Progenitor cell of endocrine pancreas (in vitro differentiated cells): ENCODE results near the gene SNAPIN. TPM values are rescaled to one million over a fixed set of nuclear protein-coding genes. Genes with fewer than 3 reads are reported as not detected.

Experiments used
- DNase-seq: peaks from one replicate; pipeline ENCODE4 v3.0.0; 2021; ENCODE audit warnings: low spot score; ENCODE audit not compliant: unreplicated experiment
- H3K27ac Mint-ChIP-seq: 2 replicates; pipeline ENCODE4 v1.8.0; 2021; ENCODE audit warnings: mild to moderate bottlenecking, moderate library complexity, mixed read lengths
- H3K27me3 Mint-ChIP-seq: 2 replicates; pipeline ENCODE4 v1.8.0; 2021; ENCODE audit warnings: mixed read lengths
- H3K36me3 Mint-ChIP-seq: 2 replicates; pipeline ENCODE4 v1.8.0; 2022; ENCODE audit warnings: mixed read lengths; ENCODE audit not compliant: insufficient read depth
- H3K4me1 Mint-ChIP-seq: 2 replicates; pipeline ENCODE4 v1.8.0; 2021; ENCODE audit warnings: low read depth, mixed read lengths
- H3K4me3 Mint-ChIP-seq: 2 replicates; pipeline ENCODE4 v1.8.0; 2021; ENCODE audit warnings: low read depth, mild to moderate bottlenecking, moderate library complexity, mixed read lengths
- H3K9me3 Mint-ChIP-seq: 2 replicates; pipeline ENCODE4 v1.8.0; 2021; ENCODE audit warnings: low read depth, mixed read lengths
- CTCF ChIP-seq: fragments of 200-600 bp; sonication (generic); IDR thresholded peaks from one replicate; pipeline ENCODE4 v1.5.0; 2021; ENCODE audit warnings: antibody characterized with exemption, mild to moderate bottlenecking; ENCODE audit not compliant: unreplicated experiment
- total RNA-seq: library from RNA; stranded (reverse); gene quantifications from 2 replicates; pipeline ENCODE4 v1.2.1, GENCODE V29; 2021

Gene SNAPIN
- total RNA-seq, 1 donor from 2014 or later, result 38.0 TPM

DNA sequence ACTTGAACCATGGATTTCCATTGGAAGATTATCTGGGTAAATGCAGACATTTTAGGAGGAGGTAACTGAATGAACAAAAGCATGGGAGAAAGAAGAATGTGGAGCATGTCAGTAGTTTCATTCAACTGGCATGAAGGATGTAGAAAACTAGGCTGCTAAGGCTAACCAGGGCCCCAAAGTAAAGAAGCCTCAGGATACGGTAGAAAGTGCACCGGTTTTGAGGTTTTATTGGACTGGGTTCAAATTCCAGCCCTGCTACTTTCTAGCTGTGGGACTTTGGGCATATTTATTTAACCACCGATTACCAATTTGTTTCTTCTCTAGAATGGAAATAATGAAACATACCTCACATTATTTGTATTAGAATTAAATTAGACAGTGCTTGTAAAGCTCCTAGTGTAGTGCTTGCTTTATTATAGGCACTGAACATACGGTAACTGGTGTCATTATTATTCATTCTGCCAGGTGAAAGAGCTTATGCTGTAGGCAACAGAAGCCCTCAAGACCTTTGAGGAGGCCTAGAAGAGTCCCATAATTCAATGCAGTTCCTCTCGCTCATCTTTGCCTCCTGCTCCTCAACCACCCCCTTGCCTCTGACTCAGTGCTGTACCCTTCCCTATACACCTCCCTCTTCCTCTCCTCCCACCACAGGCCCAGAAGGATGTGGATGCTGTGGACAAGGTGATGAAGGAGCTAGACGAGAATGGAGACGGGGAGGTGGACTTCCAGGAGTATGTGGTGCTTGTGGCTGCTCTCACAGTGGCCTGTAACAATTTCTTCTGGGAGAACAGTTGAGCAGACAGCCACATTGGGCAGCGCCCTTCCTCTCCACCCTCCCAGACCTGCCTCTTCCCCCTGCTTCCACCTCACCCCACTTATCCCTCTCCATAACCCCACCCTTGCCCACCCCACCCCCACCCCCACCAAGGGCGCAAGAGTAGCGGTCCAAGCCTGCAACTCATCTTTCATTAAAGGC is 27.2 kb upstream of the SNAPIN start:
- DNase-seq, result no peak
- TF ChIP-seq CTCF, result no peak
- H3K27me3 Mint-ChIP-seq, result no peaks in the 10 kb centered on the region
- peak overlapping the region; percentile 80 for H3K27ac Mint-ChIP-seq
- peaks cover 4% of the 10 kb centered on the region for H3K9me3 Mint-ChIP-seq
- H3K4me1 Mint-ChIP-seq, result peaks cover 35% of the 10 kb centered on the region
- H3K36me3 Mint-ChIP-seq, result peaks cover 4% of the 10 kb centered on the region
- no peak overlapping the region for H3K4me3 Mint-ChIP-seq

DNA sequence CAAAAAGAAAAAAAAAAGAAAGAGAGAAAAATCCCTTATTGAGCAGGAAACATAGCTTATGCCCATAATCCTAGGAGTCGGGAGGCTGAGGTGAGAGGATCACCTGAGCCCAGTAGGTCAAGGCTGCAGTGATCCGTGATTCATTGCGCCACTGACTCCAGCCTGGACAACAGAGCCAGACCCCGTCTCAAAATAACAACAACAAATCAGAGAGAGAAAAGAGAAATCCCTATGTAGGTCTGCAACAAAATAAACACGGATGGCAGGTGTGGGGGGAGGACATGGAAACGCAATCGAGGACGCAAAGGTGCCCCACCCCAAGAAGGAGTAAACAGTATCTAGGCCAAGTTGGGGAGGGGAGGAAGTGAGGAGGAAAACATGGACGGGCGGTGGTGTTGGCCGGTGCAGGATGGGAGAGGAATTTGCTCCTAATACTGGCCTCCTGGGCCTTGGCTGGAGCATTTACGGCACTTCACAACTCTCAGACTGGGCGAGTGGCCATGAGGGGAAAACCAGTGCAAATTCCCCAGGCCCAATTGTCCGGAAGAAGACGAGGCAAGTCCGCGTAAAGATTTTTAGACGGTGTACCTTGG is 25.2 kb upstream of the SNAPIN start:
- no peak for DNase-seq
- Mint-ChIP-seq H3K27ac (peak overlapping the region; percentile 100), H3K4me3 (peak overlapping the region; percentile 99), H3K36me3 (peaks cover 14% of the 10 kb centered on the region), H3K9me3 (peaks cover 4% of the 10 kb centered on the region), H3K4me1 (peaks cover 32% of the 10 kb centered on the region), H3K27me3 (no peaks in the 10 kb centered on the region)
- no peak for TF ChIP-seq CTCF

GRCh38 chr1:153633754-153634665 is 24.5 kb upstream of the SNAPIN start, which contains the start of gene CHTOP:
Gene CHTOP (plus strand): TSS chr1:153634066. CDS start chr1:153636589, 2,523 bp downstream.
- Mint-ChIP-seq H3K4me1 (peaks cover 36% of the 10 kb centered on the region), H3K27me3 (no peaks in the 10 kb centered on the region), H3K4me3 (peak within 1 kb of the TSS; percentile 99), H3K9me3 (peaks cover 4% of the 10 kb centered on the region), H3K27ac (peak within 1 kb of the TSS; percentile 100), H3K36me3 (peaks cover 19% of the 10 kb centered on the region)
- peak; percentile 87 for DNase-seq
- no peak for TF ChIP-seq CTCF

DNA sequence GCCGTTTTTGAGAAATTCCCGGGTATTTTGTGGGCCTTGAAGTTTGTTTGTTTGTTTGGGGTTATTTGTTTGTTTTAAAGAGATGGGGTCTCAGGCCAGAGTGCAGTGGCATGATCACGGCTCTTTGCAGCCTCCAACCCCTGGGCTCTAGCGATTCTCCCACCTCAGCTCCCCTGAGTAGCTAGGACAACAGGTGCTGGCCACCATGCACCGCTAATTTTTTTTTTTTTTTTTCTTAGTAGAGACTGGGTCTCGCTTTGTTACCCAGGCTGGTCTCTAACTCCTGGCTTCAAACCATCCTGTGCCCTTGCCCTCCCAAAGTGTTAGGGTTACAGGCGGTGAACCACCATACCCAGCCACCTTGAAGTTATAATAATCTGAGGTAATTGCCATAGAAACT is 22.6 kb upstream of the SNAPIN start:
- Mint-ChIP-seq H3K9me3 (peaks cover 4% of the 10 kb centered on the region), H3K36me3 (peaks cover 24% of the 10 kb centered on the region), H3K27ac (peak overlapping the region; percentile 84), H3K4me1 (peaks cover 27% of the 10 kb centered on the region), H3K27me3 (no peaks in the 10 kb centered on the region), H3K4me3 (peak overlapping the region; percentile 69)
- TF ChIP-seq CTCF, result no peak
- DNase-seq, result no peak

DNA sequence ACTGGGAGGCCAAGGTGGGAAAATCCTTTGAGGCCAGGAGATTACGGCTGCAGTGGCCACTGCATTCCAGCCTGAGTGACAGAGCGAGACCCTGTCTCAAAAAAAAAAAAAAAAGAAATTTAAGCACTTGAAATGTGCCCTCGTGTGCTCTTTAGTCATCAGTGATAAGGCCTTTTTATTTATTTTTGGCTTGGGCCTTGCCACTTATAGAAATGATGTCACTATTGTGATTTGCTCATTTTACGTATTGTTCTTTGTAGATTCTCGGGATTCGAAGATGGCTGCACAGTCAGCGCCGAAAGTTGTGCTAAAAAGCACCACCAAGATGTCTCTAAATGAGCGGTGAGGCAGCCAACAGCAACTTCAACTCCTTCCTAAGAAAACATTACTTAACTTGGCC is 22.2 kb upstream of the SNAPIN start:
- TF ChIP-seq CTCF, result no peak
- no peak overlapping the region for H3K27ac Mint-ChIP-seq
- H3K27me3 Mint-ChIP-seq, result no peaks in the 10 kb centered on the region
- peak overlapping the region; percentile 69 for H3K4me3 Mint-ChIP-seq
- DNase-seq, result no peak
- H3K36me3 Mint-ChIP-seq, result peaks cover 27% of the 10 kb centered on the region
- peaks cover 30% of the 10 kb centered on the region for H3K4me1 Mint-ChIP-seq
- H3K9me3 Mint-ChIP-seq, result peaks cover 4% of the 10 kb centered on the region
